ENCODE data around the gene TASP1.
A peak's percentile ranks its signal among the peaks of the same experiment; 100 is the strongest.
"Not testable (repeated sequence)": the region's sequence is repeated elsewhere in the genome, so short reads cannot be mapped to it uniquely, and the experiment has no call there.

Gene TASP1

DNA sequence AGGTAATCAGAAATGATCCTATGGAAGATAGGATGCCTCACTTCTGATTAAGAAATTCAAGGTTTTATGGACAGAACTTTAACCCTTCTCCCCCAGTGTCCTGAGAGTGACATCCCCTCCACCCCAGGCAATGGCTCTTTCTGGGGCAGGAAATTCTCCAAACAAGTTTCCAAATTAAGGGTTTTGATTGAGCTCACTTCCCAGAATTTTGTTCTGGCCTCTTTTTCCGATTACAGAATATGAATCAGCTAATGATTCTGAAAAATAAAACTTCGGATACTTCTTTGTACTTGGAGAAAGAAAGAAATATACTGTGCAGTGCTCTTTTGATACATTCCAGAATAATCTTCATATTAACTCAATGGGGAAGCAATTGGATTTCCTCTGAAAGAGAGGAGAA is 32.8 kb upstream of the TASP1 start:
- no peaks in the 10 kb centered on the region for H3K27me3 Mint-ChIP-seq (ENCODE audit: low read depth)
- no peaks in the 10 kb centered on the region for H3K9me3 Mint-ChIP-seq
- peak overlapping the region in 1 of 3 experiments; percentile 50 for H3K27ac Mint-ChIP-seq
- no peaks in the 10 kb centered on the region for H3K36me3 Mint-ChIP-seq (ENCODE audit: low read depth)
- no peak for TF ChIP-seq CTCF (IDR thresholded peaks at IDR 0.05; ENCODE audit: unreplicated experiment in 3 of 3)
- peaks cover 21% of the 10 kb centered on the region for H3K4me1 Mint-ChIP-seq
- H3K4me3 Mint-ChIP-seq: no peak overlapping the region

DNA sequence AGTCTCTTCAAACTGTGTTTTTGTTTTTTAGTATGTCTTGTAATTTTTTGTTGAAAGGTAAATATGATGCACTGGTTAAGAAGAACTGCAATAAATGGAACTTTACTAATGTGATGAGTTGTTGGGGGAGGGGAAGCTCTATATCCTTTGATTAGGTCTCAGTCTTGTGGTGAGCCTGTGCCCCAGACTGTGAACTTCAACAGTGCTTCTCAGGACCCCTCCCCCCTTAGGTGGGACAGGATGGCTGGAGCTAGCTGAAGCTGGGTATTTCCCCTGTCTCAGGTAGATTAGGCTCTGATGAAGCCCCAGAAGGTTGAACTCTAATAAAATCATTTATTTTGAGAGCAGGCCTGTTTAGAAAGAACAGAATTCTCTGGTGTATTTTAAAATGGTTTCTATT is 31.4 kb upstream of the TASP1 start:
- Mint-ChIP-seq H3K27ac (no peak overlapping the region), H3K9me3 (no peaks in the 10 kb centered on the region), H3K27me3 (ENCODE audit: low read depth) (no peaks in the 10 kb centered on the region), H3K4me3 (no peak overlapping the region), H3K4me1 (peaks cover 27% of the 10 kb centered on the region), H3K36me3 (ENCODE audit: low read depth) (no peaks in the 10 kb centered on the region)
- no peak for TF ChIP-seq CTCF (IDR thresholded peaks at IDR 0.05; ENCODE audit: unreplicated experiment in 3 of 3)

DNA sequence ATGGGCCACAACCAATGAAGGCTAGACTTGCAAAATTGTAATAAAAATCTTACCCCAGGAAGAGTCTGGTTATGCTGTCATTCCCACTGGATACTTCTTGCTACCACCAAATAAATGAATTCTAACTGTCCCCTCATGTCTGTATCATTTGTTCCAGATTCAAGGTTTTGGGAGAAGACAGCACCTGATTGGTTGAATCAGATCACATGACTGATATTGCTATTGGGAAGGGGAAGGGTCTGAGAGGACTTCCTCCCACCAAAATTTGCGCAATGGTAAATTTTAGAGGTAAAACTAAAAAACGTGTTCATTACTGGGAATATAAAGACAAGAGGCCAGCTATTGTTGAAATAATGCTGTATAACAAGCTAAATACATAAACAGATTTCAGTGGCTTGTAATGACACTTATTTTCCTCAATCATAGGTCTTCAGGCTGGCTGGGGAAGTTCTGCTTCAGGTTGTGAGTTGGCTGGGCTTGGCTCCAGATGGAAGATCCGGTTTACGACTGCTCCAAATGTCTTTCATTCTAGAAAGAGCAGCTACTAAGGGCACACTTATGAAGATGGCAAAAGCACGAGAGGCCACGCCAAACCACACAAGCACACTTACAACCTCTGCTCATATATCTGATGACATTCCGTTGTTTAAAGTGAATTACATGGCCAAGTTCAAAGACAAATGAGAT is 27.1 kb upstream of the TASP1 start:
- no peak overlapping the region for H3K4me3 Mint-ChIP-seq
- no peak overlapping the region for H3K27ac Mint-ChIP-seq
- no peaks in the 10 kb centered on the region for H3K36me3 Mint-ChIP-seq (ENCODE audit: low read depth)
- no peak for TF ChIP-seq CTCF (IDR thresholded peaks at IDR 0.05; ENCODE audit: unreplicated experiment in 3 of 3)
- no peaks in the 10 kb centered on the region for H3K9me3 Mint-ChIP-seq
- peaks cover 16% of the 10 kb centered on the region for H3K4me1 Mint-ChIP-seq
- H3K27me3 Mint-ChIP-seq (ENCODE audit: low read depth): no peaks in the 10 kb centered on the region

DNA sequence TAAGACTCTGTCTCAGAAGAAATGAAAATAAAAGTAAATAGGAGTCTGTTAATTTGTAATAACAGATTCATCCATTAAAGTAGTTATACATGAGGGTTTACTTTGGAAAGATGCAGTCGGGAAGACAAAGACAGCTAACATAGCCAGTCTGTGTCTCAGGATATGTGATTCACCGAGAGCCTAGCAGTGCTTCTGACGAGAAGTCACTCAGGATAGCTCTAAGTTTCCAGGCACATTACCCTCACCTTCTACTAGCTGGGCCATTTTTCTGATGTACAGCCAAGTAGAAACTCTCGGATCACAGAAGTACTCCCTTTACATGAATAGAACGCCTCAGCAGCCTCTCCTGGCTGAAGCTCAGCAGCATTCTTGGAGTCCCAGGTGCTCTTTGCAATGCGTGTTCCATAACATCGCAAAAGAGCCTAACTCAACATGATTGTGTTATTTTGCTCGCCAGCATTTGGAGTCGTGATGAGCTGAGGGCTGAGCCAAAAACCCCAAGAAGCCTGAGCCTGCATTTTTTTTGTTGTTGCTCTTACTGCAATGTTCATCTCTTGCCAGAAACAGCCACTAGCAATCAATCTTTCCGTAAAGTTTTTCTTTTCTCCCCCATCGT is 22.4 kb upstream of the TASP1 start:
- Mint-ChIP-seq H3K27me3 (ENCODE audit: low read depth) (no peaks in the 10 kb centered on the region), H3K4me1 (peaks cover 18% of the 10 kb centered on the region), H3K27ac (peak overlapping the region; percentile 57 to 87 (median 82)), H3K36me3 (ENCODE audit: low read depth) (no peaks in the 10 kb centered on the region), H3K4me3 (peak overlapping the region in 2 of 3 experiments; percentile 1 to 42), H3K9me3 (no peaks in the 10 kb centered on the region)
- TF ChIP-seq CTCF (IDR thresholded peaks at IDR 0.05; ENCODE audit: unreplicated experiment in 3 of 3): no peak

DNA sequence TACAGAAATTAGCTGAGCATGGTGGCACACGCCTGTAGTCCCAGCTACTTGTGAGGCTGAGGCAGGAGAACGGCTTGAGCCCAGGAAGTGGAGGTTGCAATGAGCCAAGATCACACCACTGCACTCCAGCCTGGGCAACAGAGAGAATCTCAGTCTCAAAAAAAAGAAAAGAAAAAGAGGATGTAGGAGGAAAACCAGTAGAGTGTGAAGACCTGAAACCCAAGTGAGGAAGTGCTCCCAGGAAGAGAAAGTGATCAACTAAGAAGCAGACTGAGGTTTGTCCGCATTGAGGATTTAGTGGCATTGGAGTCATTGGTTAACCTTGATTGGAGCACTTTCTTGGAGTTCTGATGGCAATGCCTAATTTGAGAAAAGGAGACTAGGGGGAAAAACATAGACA is 20.6 kb upstream of the TASP1 start:
- H3K4me3 Mint-ChIP-seq: no peak overlapping the region
- H3K27me3 Mint-ChIP-seq (ENCODE audit: low read depth): no peaks in the 10 kb centered on the region
- no peak overlapping the region for H3K27ac Mint-ChIP-seq
- no peaks in the 10 kb centered on the region for H3K9me3 Mint-ChIP-seq
- H3K4me1 Mint-ChIP-seq: peaks cover 13% of the 10 kb centered on the region
- no peak for TF ChIP-seq CTCF (IDR thresholded peaks at IDR 0.05; ENCODE audit: unreplicated experiment in 3 of 3)
- H3K36me3 Mint-ChIP-seq (ENCODE audit: low read depth): no peaks in the 10 kb centered on the region

- not testable (repeated sequence) for H3K36me3 Mint-ChIP-seq (ENCODE audit: low read depth); H3K27ac Mint-ChIP-seq; H3K4me3 Mint-ChIP-seq; H3K9me3 Mint-ChIP-seq; H3K27me3 Mint-ChIP-seq (ENCODE audit: low read depth)
- H3K4me1 Mint-ChIP-seq: peaks cover 14% of the 10 kb centered on the region
These were observed 19.3 kb upstream of the TASP1 start for GRCh38 chr20:13658060-13658459.

Measured in nephron (organoid).